Measurements from ENCODE around the gene SCD5.

GRCh38 chr4:82583897-82584587 lies 214.6 kb downstream of the SCD5 start:
- TF ChIP-seq JUND (IDR thresholded peaks at IDR 0.05; ENCODE audit: low read length) (no peak), POLR2AphosphoS5 (IDR thresholded peaks at IDR 0.05; ENCODE audit: low read depth, low read length) (no peak), CTCF (IDR thresholded peaks at IDR 0.05; ENCODE audit: control extremely low read depth in 1 of 3, insufficient read depth in 1 of 3, low read depth in 1 of 3, low read length in 3 of 3) (no peak)
